DND-41 (cell line): Measurements from ENCODE around the gene TJP3.

Experiments used
- ATAC-seq: fragments of 200-7000 bp; cut with Tn5 transposase; 3 replicates; pipeline ENCODE4 v1.9.1; 2021; ENCODE audit warnings: low read depth; ENCODE audit not compliant: insufficient read depth
- DNase-seq: peaks from one replicate; pipeline ENCODE4 v3.0.0-alpha.2; 2020
- H2AFZ ChIP-seq: 2 replicates; pipeline ENCODE4 v1.6.0; 2012; ENCODE audit warnings: low read depth, low read length
- H3K27ac ChIP-seq: 2 replicates; pipeline ENCODE4 v1.5.1; 2012; ENCODE audit warnings: low read length, inconsistent platforms
- H3K27me3 ChIP-seq: fragments of 200-600 bp; sonication (generic); 2 replicates; pipeline ENCODE4 v1.6.0; 2012; ENCODE audit warnings: low read length, mild to moderate bottlenecking, inconsistent platforms; ENCODE audit not compliant: insufficient read depth, poor library complexity
- H3K36me3 ChIP-seq: 2 replicates; pipeline ENCODE4 v1.5.1; 2012; ENCODE audit warnings: low read length, inconsistent platforms; ENCODE audit not compliant: insufficient read depth
- H3K4me1 ChIP-seq: 2 replicates; pipeline ENCODE4 v1.5.1; 2012; ENCODE audit warnings: mild to moderate bottlenecking, low read length; ENCODE audit not compliant: insufficient read depth
- H3K4me2 ChIP-seq: 2 replicates; pipeline ENCODE4 v1.6.0; 2012; ENCODE audit warnings: mild to moderate bottlenecking, moderate library complexity, low read length, inconsistent platforms; ENCODE audit not compliant: insufficient read depth
- H3K4me3 ChIP-seq, 2 experiments: fragments of 200-600 bp in 1 of 2; shearing (Covaris generic) in 1 of 2; 2 replicates each; pipeline ENCODE4 v1.5.1; 2012 to 2016; ENCODE audit warnings: inconsistent platforms in 2 of 2, low read length in 2 of 2, mild to moderate bottlenecking in 2 of 2, low read depth in 1 of 2, moderate library complexity in 1 of 2
- H3K79me2 ChIP-seq: 2 replicates; pipeline ENCODE4 v1.6.0; 2012; ENCODE audit warnings: low read length, inconsistent platforms; ENCODE audit not compliant: insufficient read depth
- H3K9ac ChIP-seq: 2 replicates; pipeline ENCODE4 v1.6.0; 2012; ENCODE audit warnings: low read depth, mild to moderate bottlenecking, inconsistent platforms, low read length, moderate library complexity
- H3K9me3 ChIP-seq: 2 replicates; pipeline ENCODE4 v1.5.1; 2012; ENCODE audit warnings: low read length, moderate library complexity, mild to moderate bottlenecking, inconsistent platforms; ENCODE audit not compliant: insufficient read depth, severe bottlenecking
- H4K20me1 ChIP-seq: 2 replicates; pipeline ENCODE4 v1.6.0; 2012; ENCODE audit warnings: low read length; ENCODE audit not compliant: insufficient read depth
- CTCF ChIP-seq: IDR thresholded peaks from 2 replicates; pipeline ENCODE4 v1.5.1; 2012; ENCODE audit warnings: borderline replicate concordance, low read length, moderate library complexity, mild to moderate bottlenecking; ENCODE audit not compliant: poor library complexity, severe bottlenecking; ENCODE audit errors: extremely low read depth
- EZH2 ChIP-seq: IDR thresholded peaks from 3 replicates; pipeline ENCODE4 v1.6.1; 2012; ENCODE audit warnings: borderline replicate concordance, low read depth, mild to moderate bottlenecking, moderate library complexity, low read length, inconsistent platforms; ENCODE audit not compliant: severe bottlenecking

Gene TJP3

GRCh38 chr19:3740431-3740830, 32.2 kb downstream of the TJP3 start:
- Histone ChIP-seq H3K4me2 (no peak overlapping the region), H3K79me2 (no peaks in the 10 kb centered on the region), H3K9ac (no peak overlapping the region), H3K4me1 (no peaks in the 10 kb centered on the region), H4K20me1 (no peaks in the 10 kb centered on the region), H3K27me3 (no peaks in the 10 kb centered on the region), H3K9me3 (no peaks in the 10 kb centered on the region), H2AFZ (no peak overlapping the region), H3K36me3 (no peaks in the 10 kb centered on the region), H3K4me3 (no peak overlapping the region), H3K27ac (no peak overlapping the region)
- ATAC-seq (no peak), DNase-seq (no peak)
- TF ChIP-seq EZH2, result no peak
- no peak for TF ChIP-seq CTCF

- Histone ChIP-seq H3K27me3 (no peaks in the 10 kb centered on the region), H3K27ac (no peak overlapping the region), H3K9me3 (no peaks in the 10 kb centered on the region), H3K9ac (no peak overlapping the region), H3K79me2 (no peaks in the 10 kb centered on the region), H4K20me1 (no peaks in the 10 kb centered on the region), H2AFZ (no peak overlapping the region), H3K4me1 (no peaks in the 10 kb centered on the region), H3K4me3 (no peak overlapping the region), H3K4me2 (no peak overlapping the region), H3K36me3 (no peaks in the 10 kb centered on the region)
- TF ChIP-seq CTCF (no peak), EZH2 (no peak)
- ATAC-seq (no peak), DNase-seq (no peak)
These were observed 35.3 kb downstream of the TJP3 start for GRCh38 chr19:3743486-3743885.

- Histone ChIP-seq H3K4me2 (no peak overlapping the region), H3K27ac (no peak overlapping the region), H3K4me1 (no peaks in the 10 kb centered on the region), H3K79me2 (no peaks in the 10 kb centered on the region), H3K9ac (no peak overlapping the region), H4K20me1 (no peaks in the 10 kb centered on the region), H3K9me3 (no peaks in the 10 kb centered on the region), H3K4me3 (no peak overlapping the region), H3K27me3 (no peaks in the 10 kb centered on the region), H2AFZ (no peak overlapping the region), H3K36me3 (peaks cover 12% of the 10 kb centered on the region)
- ATAC-seq, result no peak
- TF ChIP-seq EZH2 (no peak), CTCF (no peak)
- no peak for DNase-seq
These were observed 37.3 kb downstream of the TJP3 start for GRCh38 chr19:3745363-3746045.
